WTC11 (cell line): ENCODE measurements around the gene PRELID2.
"Not testable (repeated sequence)": the region's sequence is repeated elsewhere in the genome, so short reads cannot be mapped to it uniquely, and the experiment has no call there.

Source experiments
- CTCF ChIP-seq: fragments of 200-600 bp; IDR thresholded peaks from 2 replicates; pipeline ENCODE4 v1.8.0; 2022; ENCODE audit warnings: antibody characterized with exemption
- ESRRA ChIP-seq: sonication (generic); formaldehyde crosslinking; IDR thresholded peaks from 2 replicates; pipeline ENCODE4 v1.8.1; 2022; ENCODE audit warnings: mild to moderate bottlenecking, missing genetic modification reagents, borderline replicate concordance
- FOXP1 ChIP-seq: sonication (generic); formaldehyde crosslinking; IDR thresholded peaks from 2 replicates; pipeline ENCODE4 v1.8.0; 2022; ENCODE audit warnings: missing genetic modification reagents, mild to moderate bottlenecking, moderate library complexity, borderline replicate concordance
- NFATC4 ChIP-seq: fragments of 250-450 bp; sonication (Bioruptor Pico); IDR thresholded peaks from 2 replicates; pipeline ENCODE4 v1.9.0; 2021; ENCODE audit warnings: mild to moderate bottlenecking
- ZNF138 ChIP-seq: sonication (generic); formaldehyde crosslinking; conservative IDR thresholded peaks from 2 replicates; pipeline ENCODE4 v1.8.1; 2022; ENCODE audit warnings: mild to moderate bottlenecking, moderate library complexity, missing genetic modification reagents
- ZNF232 ChIP-seq: sonication (generic); formaldehyde crosslinking; IDR thresholded peaks from 2 replicates; pipeline ENCODE4 v1.8.0; 2022; ENCODE audit warnings: mild to moderate bottlenecking, missing genetic modification reagents
- ZSCAN18 ChIP-seq: fragments of 250-450 bp; sonication (Bioruptor Pico); IDR thresholded peaks from 2 replicates; pipeline ENCODE4 v2.1.2; 2022; ENCODE audit warnings: mild to moderate bottlenecking, moderate library complexity
- TF ChIP-seq, protein P1 (sequence below): sonication (generic); formaldehyde crosslinking; IDR thresholded peaks from 2 replicates; pipeline ENCODE4 v1.8.0; 2023; ENCODE audit warnings: missing genetic modification reagents
- TF ChIP-seq, protein P2 (sequence below): sonication (generic); formaldehyde crosslinking; IDR thresholded peaks from 2 replicates; pipeline ENCODE4 v1.8.0; 2022; ENCODE audit warnings: mild to moderate bottlenecking, missing genetic modification reagents
- TF ChIP-seq, protein P3 (sequence below): sonication (generic); formaldehyde crosslinking; IDR thresholded peaks from 2 replicates; pipeline ENCODE4 v1.8.0; 2022; ENCODE audit warnings: mild to moderate bottlenecking, missing genetic modification reagents
- TF ChIP-seq, protein P4 (sequence below): sonication (generic); formaldehyde crosslinking; IDR thresholded peaks from 2 replicates; pipeline ENCODE4 v1.8.1; 2022; ENCODE audit warnings: mild to moderate bottlenecking, moderate library complexity, missing genetic modification reagents

DNA sequence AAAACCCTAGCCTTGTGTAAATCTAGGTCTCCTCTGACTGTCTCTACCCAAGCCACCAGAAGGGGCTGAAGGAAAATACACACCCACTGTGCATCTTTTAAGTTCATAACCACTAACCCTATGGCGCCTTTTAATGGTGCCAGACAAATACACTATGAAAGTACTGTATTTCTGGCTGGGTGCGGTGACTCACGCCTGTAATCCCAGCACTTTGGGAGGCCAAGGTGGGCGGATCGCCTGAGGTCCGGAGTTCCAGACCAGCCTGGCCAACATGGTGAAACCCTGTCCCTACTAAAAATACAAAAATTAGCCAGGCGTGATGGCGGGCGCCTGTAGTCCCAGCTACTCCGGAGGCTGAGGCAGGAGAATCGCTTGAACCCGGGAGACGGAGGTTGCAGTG lies 1.1 kb upstream of the PRELID2 start:
- not testable (repeated sequence) for TF ChIP-seq CTCF; ESRRA (CRISPR knock-in tag); FOXP1 (CRISPR knock-in tag); ZSCAN18 (CRISPR knock-in tag); ZNF138 (CRISPR knock-in tag); ZNF232 (CRISPR knock-in tag); NFATC4
- TF ChIP-seq, protein P1, sequence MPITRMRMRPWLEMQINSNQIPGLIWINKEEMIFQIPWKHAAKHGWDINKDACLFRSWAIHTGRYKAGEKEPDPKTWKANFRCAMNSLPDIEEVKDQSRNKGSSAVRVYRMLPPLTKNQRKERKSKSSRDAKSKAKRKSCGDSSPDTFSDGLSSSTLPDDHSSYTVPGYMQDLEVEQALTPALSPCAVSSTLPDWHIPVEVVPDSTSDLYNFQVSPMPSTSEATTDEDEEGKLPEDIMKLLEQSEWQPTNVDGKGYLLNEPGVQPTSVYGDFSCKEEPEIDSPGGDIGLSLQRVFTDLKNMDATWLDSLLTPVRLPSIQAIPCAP (CRISPR knock-in tag) = not testable (repeated sequence)
- TF ChIP-seq, protein P2, sequence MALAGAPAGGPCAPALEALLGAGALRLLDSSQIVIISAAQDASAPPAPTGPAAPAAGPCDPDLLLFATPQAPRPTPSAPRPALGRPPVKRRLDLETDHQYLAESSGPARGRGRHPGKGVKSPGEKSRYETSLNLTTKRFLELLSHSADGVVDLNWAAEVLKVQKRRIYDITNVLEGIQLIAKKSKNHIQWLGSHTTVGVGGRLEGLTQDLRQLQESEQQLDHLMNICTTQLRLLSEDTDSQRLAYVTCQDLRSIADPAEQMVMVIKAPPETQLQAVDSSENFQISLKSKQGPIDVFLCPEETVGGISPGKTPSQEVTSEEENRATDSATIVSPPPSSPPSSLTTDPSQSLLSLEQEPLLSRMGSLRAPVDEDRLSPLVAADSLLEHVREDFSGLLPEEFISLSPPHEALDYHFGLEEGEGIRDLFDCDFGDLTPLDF (CRISPR knock-in tag) = not testable (repeated sequence)
- TF ChIP-seq, protein P3, sequence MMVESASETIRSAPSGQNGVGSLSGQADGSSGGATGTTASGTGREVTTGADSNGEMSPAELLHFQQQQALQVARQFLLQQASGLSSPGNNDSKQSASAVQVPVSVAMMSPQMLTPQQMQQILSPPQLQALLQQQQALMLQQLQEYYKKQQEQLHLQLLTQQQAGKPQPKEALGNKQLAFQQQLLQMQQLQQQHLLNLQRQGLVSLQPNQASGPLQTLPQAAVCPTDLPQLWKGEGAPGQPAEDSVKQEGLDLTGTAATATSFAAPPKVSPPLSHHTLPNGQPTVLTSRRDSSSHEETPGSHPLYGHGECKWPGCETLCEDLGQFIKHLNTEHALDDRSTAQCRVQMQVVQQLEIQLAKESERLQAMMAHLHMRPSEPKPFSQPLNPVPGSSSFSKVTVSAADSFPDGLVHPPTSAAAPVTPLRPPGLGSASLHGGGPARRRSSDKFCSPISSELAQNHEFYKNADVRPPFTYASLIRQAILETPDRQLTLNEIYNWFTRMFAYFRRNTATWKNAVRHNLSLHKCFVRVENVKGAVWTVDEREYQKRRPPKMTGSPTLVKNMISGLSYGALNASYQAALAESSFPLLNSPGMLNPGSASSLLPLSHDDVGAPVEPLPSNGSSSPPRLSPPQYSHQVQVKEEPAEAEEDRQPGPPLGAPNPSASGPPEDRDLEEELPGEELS (CRISPR knock-in tag) = not testable (repeated sequence)
- TF ChIP-seq, protein P4, sequence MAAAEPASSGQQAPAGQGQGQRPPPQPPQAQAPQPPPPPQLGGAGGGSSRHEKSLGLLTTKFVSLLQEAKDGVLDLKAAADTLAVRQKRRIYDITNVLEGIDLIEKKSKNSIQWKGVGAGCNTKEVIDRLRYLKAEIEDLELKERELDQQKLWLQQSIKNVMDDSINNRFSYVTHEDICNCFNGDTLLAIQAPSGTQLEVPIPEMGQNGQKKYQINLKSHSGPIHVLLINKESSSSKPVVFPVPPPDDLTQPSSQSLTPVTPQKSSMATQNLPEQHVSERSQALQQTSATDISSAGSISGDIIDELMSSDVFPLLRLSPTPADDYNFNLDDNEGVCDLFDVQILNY = not testable (repeated sequence)
